Kidney (tissue), 14 donors: ENCODE data around the gene CCL19. TPM values are rescaled to one million over a fixed set of nuclear protein-coding genes. Genes with fewer than 3 reads are reported as not detected.

Experiments
- DNase-seq, 5 donors: peaks; one replicate each; pipeline ENCODE4 v3.0.0-alpha.2; 2013 to 2020
- FAIRE-seq: peaks from 2 replicates; lab custom pipeline; 2012; peaks lifted over from hg19 to GRCh38; lab: Jason Lieb, UNC
- H3K27ac ChIP-seq, 2 donors: one replicate each; pipeline ENCODE4 v1.7.0; 2013; ENCODE audit warnings: low read depth in 2 of 2, low read length in 2 of 2, inconsistent platforms in 1 of 2
- H3K27me3 ChIP-seq: one replicate; pipeline ENCODE4 v1.7.1; 2013; ENCODE audit warnings: low read length, inconsistent platforms; ENCODE audit not compliant: control insufficient read depth, insufficient read depth
- H3K36me3 ChIP-seq, 3 donors: one replicate each; pipeline versions ENCODE4 v1.7.0 to v1.7.1; 2013; ENCODE audit warnings: low read length in 3 of 3, control low read depth in 1 of 3, inconsistent platforms in 1 of 3; ENCODE audit not compliant: insufficient read depth in 3 of 3, control insufficient read depth in 2 of 3
- H3K4me1 ChIP-seq, 3 donors: one replicate each; pipeline versions ENCODE4 v1.7.0 to v1.7.1; 2013; ENCODE audit warnings: low read length in 3 of 3, inconsistent platforms in 1 of 3, low read depth in 1 of 3; ENCODE audit not compliant: control insufficient read depth in 2 of 3, insufficient read depth in 2 of 3
- H3K4me3 ChIP-seq, 3 donors: one replicate each; pipeline versions ENCODE4 v1.7.0 to v1.8.1; 2013; ENCODE audit warnings: low read length in 3 of 3, control low read depth in 1 of 3, inconsistent platforms in 1 of 3
- H3K9ac ChIP-seq, 3 donors: one replicate each; pipeline versions ENCODE4 v1.7.0 to v1.7.1; 2013; ENCODE audit warnings: low read length in 3 of 3, control low read depth in 1 of 3, inconsistent platforms in 1 of 3
- H3K9me3 ChIP-seq, 3 donors: one replicate each; pipeline versions ENCODE4 v1.7.0 to v1.7.1; 2013; ENCODE audit warnings: low read length in 3 of 3, control low read depth in 1 of 3, inconsistent platforms in 1 of 3; ENCODE audit not compliant: control insufficient read depth in 2 of 3, insufficient read depth in 1 of 3
- intact Hi-C: fragments of 100-400 bp; cut with DNase I; formaldehyde crosslinking; loops from one replicate; pipeline ENCODE4 v1.11.1; 2022
- polyA plus RNA-seq: library from polyadenylated mRNA; stranded (reverse); fragments of 350-450 nt; fragmentation: Illumina TruSeq; extraction: RNeasy Lipid Tissue Mini Kit (QIAGEN cat#74804); gene quantifications from one replicate; pipeline ENCODE4 v1.2.3, GENCODE V29; 2014; ENCODE audit warnings: low read depth, low replicate concordance; ENCODE audit not compliant: insufficient read depth
- total RNA-seq: library from RNA; stranded (reverse); fragmentation: NEBNext Ultra II Directional; extraction: Animal tissue kit (Norgen Biotek cat#: 25700); gene quantifications from one replicate; pipeline ENCODE4 v1.2.1, GENCODE V29; 2021
- TF ChIP-seq, protein P1 (sequence below): IDR thresholded peaks from 3 replicates; pipeline ENCODE4 v1.5.1; 2012; ENCODE audit warnings: mild to moderate bottlenecking, moderate library complexity, borderline replicate concordance; ENCODE audit not compliant: insufficient read depth; ENCODE audit errors: extremely low read depth
- donor health status: control.
- donor health status: control.
- donor health status: control.
- donor health status: control.
- donor health status: control.
- donor health status: DM: yes; HTN: yes; CAD: no.
- donor health status: Normal renal cell carcinoma (clear cell type).

CCL19 gene
- total and polyA plus RNA-seq, 2 donors from 2014 or later: 11.4 to 60.8 TPM

DNA sequence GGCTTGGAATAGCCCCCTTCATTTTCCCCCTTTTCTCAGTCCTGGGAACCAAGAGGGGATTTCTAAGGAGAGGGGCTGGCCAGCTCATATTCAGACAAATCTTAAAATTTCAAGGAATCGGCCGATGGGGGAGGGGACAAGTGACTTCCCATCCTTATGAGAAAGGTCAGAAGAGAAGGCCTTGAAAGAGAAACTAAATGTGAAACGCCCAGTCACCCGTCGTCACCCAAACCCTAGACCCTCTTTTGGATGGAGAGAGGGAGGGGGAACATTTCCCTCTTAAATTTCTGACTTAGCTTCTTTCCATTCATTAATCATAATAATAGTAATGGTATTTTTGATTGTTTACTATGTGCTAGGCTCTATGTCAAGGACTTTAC lies 850 bp upstream of the CCL19 start:
- Histone ChIP-seq H3K4me1 (no peaks in the 10 kb centered on the region), H3K9me3 (no peaks in the 10 kb centered on the region), H3K27ac (no peak overlapping the region), H3K36me3 (no peaks in the 10 kb centered on the region), H3K9ac (no peak overlapping the region), H3K27me3 (no peaks in the 10 kb centered on the region), H3K4me3 (no peak overlapping the region)
- no peak for FAIRE-seq
- TF ChIP-seq, protein P1, sequence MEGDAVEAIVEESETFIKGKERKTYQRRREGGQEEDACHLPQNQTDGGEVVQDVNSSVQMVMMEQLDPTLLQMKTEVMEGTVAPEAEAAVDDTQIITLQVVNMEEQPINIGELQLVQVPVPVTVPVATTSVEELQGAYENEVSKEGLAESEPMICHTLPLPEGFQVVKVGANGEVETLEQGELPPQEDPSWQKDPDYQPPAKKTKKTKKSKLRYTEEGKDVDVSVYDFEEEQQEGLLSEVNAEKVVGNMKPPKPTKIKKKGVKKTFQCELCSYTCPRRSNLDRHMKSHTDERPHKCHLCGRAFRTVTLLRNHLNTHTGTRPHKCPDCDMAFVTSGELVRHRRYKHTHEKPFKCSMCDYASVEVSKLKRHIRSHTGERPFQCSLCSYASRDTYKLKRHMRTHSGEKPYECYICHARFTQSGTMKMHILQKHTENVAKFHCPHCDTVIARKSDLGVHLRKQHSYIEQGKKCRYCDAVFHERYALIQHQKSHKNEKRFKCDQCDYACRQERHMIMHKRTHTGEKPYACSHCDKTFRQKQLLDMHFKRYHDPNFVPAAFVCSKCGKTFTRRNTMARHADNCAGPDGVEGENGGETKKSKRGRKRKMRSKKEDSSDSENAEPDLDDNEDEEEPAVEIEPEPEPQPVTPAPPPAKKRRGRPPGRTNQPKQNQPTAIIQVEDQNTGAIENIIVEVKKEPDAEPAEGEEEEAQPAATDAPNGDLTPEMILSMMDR: no peak
- intact Hi-C loops: no loop called here
- DNase-seq: no peak

DNA sequence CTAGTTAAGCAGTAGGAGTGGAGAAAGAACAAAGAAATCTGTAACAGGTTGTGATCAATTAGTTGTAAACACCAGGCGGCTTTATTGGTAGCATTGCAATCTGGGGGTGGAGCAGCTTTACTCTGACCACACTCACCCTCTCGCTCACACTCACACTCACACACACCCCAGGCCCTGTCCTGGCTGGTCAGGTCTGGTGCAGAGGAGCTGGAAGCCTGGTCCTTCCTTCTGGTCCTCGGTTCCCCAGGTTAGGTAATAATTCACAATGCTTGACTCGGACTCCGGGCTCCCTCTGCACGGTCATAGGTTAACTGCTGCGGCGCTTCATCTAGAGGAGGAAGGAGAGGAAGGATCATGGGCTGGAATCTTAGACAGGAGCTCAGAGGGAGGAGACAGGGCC lies 1.6 kb downstream of the CCL19 start:
- Histone ChIP-seq H3K36me3 (no peaks in the 10 kb centered on the region), H3K27me3 (no peaks in the 10 kb centered on the region), H3K4me3 (no peak overlapping the region), H3K4me1 (no peaks in the 10 kb centered on the region), H3K9ac (no peak overlapping the region), H3K9me3 (no peaks in the 10 kb centered on the region), H3K27ac (no peak overlapping the region)
- intact Hi-C loops: no loop called here
- FAIRE-seq: no peak
- DNase-seq: peak in 2 of 5 donors; percentile 35 to 42
- TF ChIP-seq, protein P1: no peak

DNA sequence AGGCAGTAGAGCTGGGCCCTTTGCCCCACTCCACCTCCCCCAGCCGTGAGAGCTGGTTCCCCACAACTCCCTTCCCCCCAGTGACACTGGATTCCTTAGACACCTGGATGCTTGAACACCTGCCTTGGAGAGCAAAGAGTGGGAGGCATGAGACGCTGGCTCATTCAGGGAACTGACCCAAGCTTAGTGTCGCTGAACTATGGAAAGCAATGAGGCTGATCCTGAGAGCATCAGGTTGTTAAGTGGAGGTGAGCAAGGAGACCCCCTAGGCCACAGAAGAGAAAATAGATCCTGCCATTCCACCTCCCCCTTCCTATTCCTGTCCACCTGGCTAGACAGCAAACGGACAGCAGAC lies 2.0 kb downstream of the CCL19 start:
- DNase-seq: peak in 3 of 5 donors; percentile 22 to 58 (median 55)
- Histone ChIP-seq H3K4me1 (no peaks in the 10 kb centered on the region), H3K4me3 (no peak overlapping the region), H3K9me3 (no peaks in the 10 kb centered on the region), H3K27me3 (no peaks in the 10 kb centered on the region), H3K36me3 (no peaks in the 10 kb centered on the region), H3K9ac (no peak overlapping the region), H3K27ac (no peak overlapping the region)
- TF ChIP-seq, protein P1: no peak
- intact Hi-C loops: no loop called here
- no peak for FAIRE-seq
